SH-SY5Y (cell line): ENCODE data around the gene SBNO2.

Experiments
- GATA2 ChIP-seq: IDR thresholded peaks from 2 replicates; pipeline ENCODE4 v1.6.1; 2011; ENCODE audit warnings: mild to moderate bottlenecking, low read depth, low read length
- GATA3 ChIP-seq: IDR thresholded peaks from 2 replicates; pipeline ENCODE4 v1.6.1; 2011; ENCODE audit warnings: low read depth, mild to moderate bottlenecking, low read length, moderate library complexity

Gene SBNO2

GRCh38 chr19:1087813-1088415, 86.2 kb downstream of the SBNO2 start:
- TF ChIP-seq GATA3 (no peak), GATA2 (no peak)

GRCh38 chr19:1086613-1087012, 87.5 kb downstream of the SBNO2 start:
- no peak for TF ChIP-seq GATA3
- TF ChIP-seq GATA2: no peak

- TF ChIP-seq GATA2: no peak
- TF ChIP-seq GATA3: no peak
Measured at GRCh38 chr19:1085676-1086442, 88.2 kb downstream of the SBNO2 start.

- no peak for TF ChIP-seq GATA3
- TF ChIP-seq GATA2: no peak
Measured at GRCh38 chr19:1085053-1085658, 88.9 kb downstream of the SBNO2 start.

- no peak for TF ChIP-seq GATA2
- no peak for TF ChIP-seq GATA3
Measured at GRCh38 chr19:1084024-1084868, 89.8 kb downstream of the SBNO2 start.

GRCh38 chr19:1082928-1083816, 90.9 kb downstream of the SBNO2 start:
- TF ChIP-seq GATA3: no peak
- no peak for TF ChIP-seq GATA2

GRCh38 chr19:1082165-1082927, 91.7 kb downstream of the SBNO2 start:
- TF ChIP-seq GATA2 (no peak), GATA3 (no peak)

- TF ChIP-seq GATA2 (no peak), GATA3 (no peak)
Measured at GRCh38 chr19:1081301-1082164, 92.5 kb downstream of the SBNO2 start.

GRCh38 chr19:1080360-1081161, 93.5 kb downstream of the SBNO2 start:
- TF ChIP-seq GATA3: no peak
- no peak for TF ChIP-seq GATA2

- TF ChIP-seq GATA2 (no peak), GATA3 (no peak)
Measured at GRCh38 chr19:1079566-1080111, 94.4 kb downstream of the SBNO2 start.

- TF ChIP-seq GATA2 (no peak), GATA3 (no peak)
Measured at GRCh38 chr19:1076951-1077350, 97.1 kb downstream of the SBNO2 start.

- TF ChIP-seq GATA2: no peak
Measured at GRCh38 chr19:1076046-1076386, 98.1 kb downstream of the SBNO2 start.
